ENCODE data around the gene DENND2D.

DNA sequence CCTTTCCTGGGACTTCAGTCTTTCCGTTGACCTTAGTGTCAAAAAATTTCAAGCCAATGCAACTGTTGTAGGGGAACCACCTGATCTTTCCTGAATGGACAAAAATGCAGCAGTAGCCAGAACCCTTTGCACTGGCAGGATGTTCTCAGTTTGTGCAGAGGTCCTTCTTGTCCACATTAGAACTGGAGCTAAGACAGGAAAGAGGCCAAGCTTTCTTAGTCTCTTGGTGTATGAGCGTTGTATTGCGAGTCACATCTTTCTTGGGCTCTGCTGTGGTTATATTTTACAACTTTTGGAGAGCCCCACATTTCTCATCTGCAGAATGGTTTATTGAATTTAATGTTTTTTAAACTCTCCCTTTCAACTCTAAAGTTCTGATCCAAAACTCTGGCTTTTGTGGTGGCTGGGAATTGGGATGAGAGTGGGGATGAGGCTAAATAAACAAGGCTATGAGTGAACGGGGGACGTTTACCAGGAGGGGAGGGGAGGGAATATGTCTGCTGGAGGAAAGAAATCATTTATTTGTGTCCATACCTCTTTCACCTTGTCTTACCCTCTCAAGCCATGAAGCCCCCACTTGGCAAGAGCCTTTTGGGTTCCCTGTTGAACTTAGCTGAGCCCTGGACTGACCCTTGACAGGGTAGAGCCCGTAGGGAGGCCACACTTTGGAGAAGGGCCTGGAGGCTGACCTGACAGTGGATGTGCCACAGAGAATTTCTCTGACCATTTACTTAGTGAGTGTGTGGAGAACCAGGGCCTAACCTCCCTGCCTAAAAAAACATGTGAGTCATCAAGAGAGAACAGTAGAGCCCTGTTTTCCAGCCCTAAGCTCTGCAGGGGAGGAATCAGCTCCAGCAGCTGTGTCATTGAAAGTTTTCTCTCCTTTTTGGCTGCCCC, 27.7 kb upstream of the DENND2D start:
- TF ChIP-seq, protein P1, sequence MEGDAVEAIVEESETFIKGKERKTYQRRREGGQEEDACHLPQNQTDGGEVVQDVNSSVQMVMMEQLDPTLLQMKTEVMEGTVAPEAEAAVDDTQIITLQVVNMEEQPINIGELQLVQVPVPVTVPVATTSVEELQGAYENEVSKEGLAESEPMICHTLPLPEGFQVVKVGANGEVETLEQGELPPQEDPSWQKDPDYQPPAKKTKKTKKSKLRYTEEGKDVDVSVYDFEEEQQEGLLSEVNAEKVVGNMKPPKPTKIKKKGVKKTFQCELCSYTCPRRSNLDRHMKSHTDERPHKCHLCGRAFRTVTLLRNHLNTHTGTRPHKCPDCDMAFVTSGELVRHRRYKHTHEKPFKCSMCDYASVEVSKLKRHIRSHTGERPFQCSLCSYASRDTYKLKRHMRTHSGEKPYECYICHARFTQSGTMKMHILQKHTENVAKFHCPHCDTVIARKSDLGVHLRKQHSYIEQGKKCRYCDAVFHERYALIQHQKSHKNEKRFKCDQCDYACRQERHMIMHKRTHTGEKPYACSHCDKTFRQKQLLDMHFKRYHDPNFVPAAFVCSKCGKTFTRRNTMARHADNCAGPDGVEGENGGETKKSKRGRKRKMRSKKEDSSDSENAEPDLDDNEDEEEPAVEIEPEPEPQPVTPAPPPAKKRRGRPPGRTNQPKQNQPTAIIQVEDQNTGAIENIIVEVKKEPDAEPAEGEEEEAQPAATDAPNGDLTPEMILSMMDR (IDR thresholded peaks at IDR 0.05), result no peak
- TF ChIP-seq POLR2AphosphoS5 (IDR thresholded peaks at IDR 0.05) (no peak), POLR2A (IDR thresholded peaks at IDR 0.05) (no peak)

Measured in gastroesophageal sphincter (tissue), 3 donors.